ENCODE measurements around the gene NOMO2.
A peak's percentile ranks its signal among the peaks of the same experiment; 100 is the strongest.
"Not testable (repeated sequence)": the region's sequence is repeated elsewhere in the genome, so short reads cannot be mapped to it uniquely, and the experiment has no call there.

Gene NOMO2

GRCh38 chr16:18561727-18562314 lies at the start of gene NOMO2:
Gene NOMO2, minus strand, starts transcription at chr16:18562097. Its CDS starts 57 bp downstream, at chr16:18562040.
- peak; percentile 98 for DNase-seq

- not testable (repeated sequence) for DNase-seq
Observed at GRCh38 chr16:18610147-18610803, 48.4 kb upstream of the NOMO2 start.

GRCh38 chr16:18608271-18608670 lies 46.4 kb upstream of the NOMO2 start:
- not testable (repeated sequence) for DNase-seq

- not testable (repeated sequence) for DNase-seq
Observed at GRCh38 chr16:18603572-18604246, 41.8 kb upstream of the NOMO2 start.

- not testable (repeated sequence) for DNase-seq
Observed at GRCh38 chr16:18598582-18598981, 36.7 kb upstream of the NOMO2 start.

GRCh38 chr16:18597734-18598133 lies 35.8 kb upstream of the NOMO2 start:
- DNase-seq: not testable (repeated sequence)

GRCh38 chr16:18597319-18597718 lies 35.4 kb upstream of the NOMO2 start:
- not testable (repeated sequence) for DNase-seq

- not testable (repeated sequence) for DNase-seq
Observed at GRCh38 chr16:18595796-18596195, 33.9 kb upstream of the NOMO2 start.

- peak; percentile 12 for DNase-seq
Observed at GRCh38 chr16:18594880-18595279, 33.0 kb upstream of the NOMO2 start.

GRCh38 chr16:18593904-18594303 lies 32.0 kb upstream of the NOMO2 start:
- not testable (repeated sequence) for DNase-seq

- DNase-seq: not testable (repeated sequence)
Observed at GRCh38 chr16:18592982-18593381, 31.1 kb upstream of the NOMO2 start.

- DNase-seq: peak; percentile 42
Observed at GRCh38 chr16:18591908-18592307, 30.0 kb upstream of the NOMO2 start.

GRCh38 chr16:18591441-18591840 lies 29.5 kb upstream of the NOMO2 start:
- not testable (repeated sequence) for DNase-seq

- DNase-seq: not testable (repeated sequence)
Observed at GRCh38 chr16:18589806-18590205, 27.9 kb upstream of the NOMO2 start.

- not testable (repeated sequence) for DNase-seq
Observed at GRCh38 chr16:18586560-18587540, 25.0 kb upstream of the NOMO2 start.

- DNase-seq: not testable (repeated sequence)
Observed at GRCh38 chr16:18585789-18586188, 23.9 kb upstream of the NOMO2 start.

- DNase-seq: no peak
Observed at GRCh38 chr16:18582902-18583301, 21.0 kb upstream of the NOMO2 start.

GRCh38 chr16:18580396-18580795 lies 18.5 kb upstream of the NOMO2 start:
- DNase-seq: not testable (repeated sequence)

- DNase-seq: not testable (repeated sequence)
Observed at GRCh38 chr16:18579261-18579660, 17.4 kb upstream of the NOMO2 start.

- not testable (repeated sequence) for DNase-seq
Observed at GRCh38 chr16:18577942-18578341, 16.0 kb upstream of the NOMO2 start.

GRCh38 chr16:18575945-18576344 lies 14.0 kb upstream of the NOMO2 start:
- DNase-seq: not testable (repeated sequence)

- DNase-seq: not testable (repeated sequence)
Observed at GRCh38 chr16:18575298-18575917, 13.5 kb upstream of the NOMO2 start.
